Cardiac fibroblast (primary cell): ENCODE data around the gene COL5A2.

Source experiments
- DNase-seq, 2 donors: peaks; one replicate each; pipeline versions ENCODE4 v3.0.0 to v3.0.0-alpha.2; 2010; ENCODE audit warnings: low read depth in 2 of 2
- H3K4me3 ChIP-seq, 2 donors: replicated peaks in 1 of 2; 1 replicate in 1 of 2; 2 replicates in 1 of 2; pipeline ENCODE4 v1.5.1; 2011; ENCODE audit warnings: low read depth in 2 of 2, low read length in 2 of 2, mild to moderate bottlenecking in 2 of 2, moderate library complexity in 1 of 2
- TF ChIP-seq, protein P1 (sequence below): IDR thresholded peaks from one replicate; pipeline ENCODE4 v1.5.1; 2011; ENCODE audit warnings: low read depth, mild to moderate bottlenecking, low read length, inconsistent platforms

Gene COL5A2

DNA sequence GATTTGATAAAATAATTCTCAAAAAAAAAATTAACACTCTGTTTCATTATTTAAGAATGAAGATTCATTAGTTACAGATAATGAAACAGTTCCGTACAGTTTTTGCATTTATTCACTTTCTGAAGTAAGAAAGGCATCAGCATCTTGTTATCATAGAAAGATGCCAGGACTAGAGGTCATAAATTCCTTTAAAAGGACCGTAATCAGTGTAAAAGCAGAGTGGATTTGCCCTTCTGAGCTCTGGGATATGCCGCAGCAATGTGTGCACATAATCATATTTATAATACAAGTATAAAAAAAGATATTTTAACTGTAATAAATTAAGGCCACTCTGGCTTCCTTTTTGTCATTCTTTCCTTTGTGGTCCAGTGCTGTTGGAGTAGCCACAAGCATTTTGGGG lies 37.5 kb upstream of the COL5A2 start:
- no peak for DNase-seq
- TF ChIP-seq, protein P1, sequence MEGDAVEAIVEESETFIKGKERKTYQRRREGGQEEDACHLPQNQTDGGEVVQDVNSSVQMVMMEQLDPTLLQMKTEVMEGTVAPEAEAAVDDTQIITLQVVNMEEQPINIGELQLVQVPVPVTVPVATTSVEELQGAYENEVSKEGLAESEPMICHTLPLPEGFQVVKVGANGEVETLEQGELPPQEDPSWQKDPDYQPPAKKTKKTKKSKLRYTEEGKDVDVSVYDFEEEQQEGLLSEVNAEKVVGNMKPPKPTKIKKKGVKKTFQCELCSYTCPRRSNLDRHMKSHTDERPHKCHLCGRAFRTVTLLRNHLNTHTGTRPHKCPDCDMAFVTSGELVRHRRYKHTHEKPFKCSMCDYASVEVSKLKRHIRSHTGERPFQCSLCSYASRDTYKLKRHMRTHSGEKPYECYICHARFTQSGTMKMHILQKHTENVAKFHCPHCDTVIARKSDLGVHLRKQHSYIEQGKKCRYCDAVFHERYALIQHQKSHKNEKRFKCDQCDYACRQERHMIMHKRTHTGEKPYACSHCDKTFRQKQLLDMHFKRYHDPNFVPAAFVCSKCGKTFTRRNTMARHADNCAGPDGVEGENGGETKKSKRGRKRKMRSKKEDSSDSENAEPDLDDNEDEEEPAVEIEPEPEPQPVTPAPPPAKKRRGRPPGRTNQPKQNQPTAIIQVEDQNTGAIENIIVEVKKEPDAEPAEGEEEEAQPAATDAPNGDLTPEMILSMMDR, result no peak
- H3K4me3 ChIP-seq, result no peak overlapping the region

DNA sequence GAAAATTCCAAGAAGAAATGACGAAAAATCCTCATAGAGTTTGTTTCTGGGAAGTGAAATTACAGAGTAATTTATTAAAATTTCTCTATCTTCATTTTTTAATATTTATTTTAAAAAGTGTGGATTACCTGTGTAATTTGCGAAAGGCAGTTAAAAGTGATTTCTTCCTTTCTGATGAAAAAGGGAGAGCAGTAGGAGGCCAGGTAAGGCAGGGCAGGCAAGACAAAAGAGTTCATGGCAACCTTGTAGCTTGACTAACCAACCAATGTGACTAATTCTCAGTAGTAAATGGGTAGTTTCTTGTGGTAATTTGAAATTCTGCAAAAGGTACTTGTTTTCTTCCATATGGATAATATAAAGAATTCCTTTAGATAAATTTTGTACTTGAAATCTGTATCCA lies 34.9 kb upstream of the COL5A2 start:
- H3K4me3 ChIP-seq, result no peak overlapping the region
- TF ChIP-seq, protein P1, result no peak
- no peak for DNase-seq

DNA sequence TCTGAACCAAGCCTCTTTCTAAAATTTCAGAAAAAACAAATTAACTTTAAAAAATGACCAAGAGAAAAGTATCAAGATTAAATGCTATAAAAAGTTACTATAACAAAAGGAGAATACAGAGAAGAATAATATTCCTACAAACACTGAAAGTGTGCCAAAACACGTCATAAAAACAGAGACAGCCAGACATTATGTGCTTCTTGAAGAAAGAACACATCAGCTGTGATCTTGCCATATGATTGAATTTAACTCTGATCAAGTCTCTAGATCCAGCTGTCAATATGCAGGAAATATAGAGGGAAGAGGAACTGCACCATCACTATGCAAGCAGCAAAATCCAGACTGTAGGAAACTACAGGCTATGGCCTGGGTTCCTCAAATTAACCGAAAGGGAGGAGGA lies 33.7 kb upstream of the COL5A2 start:
- no peak overlapping the region for H3K4me3 ChIP-seq
- DNase-seq, result peak; percentile 21 to 46
- TF ChIP-seq, protein P1, result no peak

DNA sequence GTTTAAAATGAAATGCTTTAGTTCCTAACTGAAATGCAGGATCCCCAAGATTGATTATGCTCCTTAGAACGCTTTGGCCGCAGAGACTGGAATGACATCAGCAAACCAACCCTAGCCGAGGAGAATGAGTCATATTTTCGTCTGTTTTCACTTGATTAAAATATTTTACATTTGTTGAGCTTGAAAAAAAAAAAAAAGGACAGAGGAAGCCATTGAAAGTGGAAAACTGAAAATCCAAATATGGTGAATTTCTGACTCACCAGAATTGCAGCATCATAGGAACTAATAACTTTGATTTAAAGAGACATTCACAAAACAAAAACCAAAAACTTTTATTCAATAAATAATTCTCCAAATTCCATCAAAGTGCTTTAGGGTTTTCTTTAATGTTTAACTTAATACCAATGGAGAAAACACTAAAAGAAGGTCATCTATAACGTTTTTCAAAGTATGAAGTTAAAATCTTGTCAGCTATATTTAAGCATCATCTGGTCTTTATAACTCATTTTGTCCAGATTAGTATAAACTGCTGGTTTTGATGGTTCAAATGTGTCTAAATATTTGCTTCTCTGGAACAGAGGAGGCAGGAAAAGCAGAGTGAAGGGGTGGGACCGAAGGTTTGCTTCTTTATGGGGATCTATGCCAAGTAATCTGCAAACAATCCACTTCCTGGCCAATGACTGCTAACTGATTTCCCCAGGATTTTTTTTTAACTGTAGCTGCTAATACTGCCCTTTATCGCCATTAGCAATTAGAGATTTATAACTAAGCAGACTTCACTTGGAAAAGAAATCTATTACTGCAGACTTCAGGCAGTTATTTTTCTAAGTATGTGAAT lies 30.9 kb upstream of the COL5A2 start:
- DNase-seq, result peak; percentile 95 to 97
- peak overlapping the region in 1 of 2 donors; percentile 33 for H3K4me3 ChIP-seq
- TF ChIP-seq, protein P1, result no peak

DNA sequence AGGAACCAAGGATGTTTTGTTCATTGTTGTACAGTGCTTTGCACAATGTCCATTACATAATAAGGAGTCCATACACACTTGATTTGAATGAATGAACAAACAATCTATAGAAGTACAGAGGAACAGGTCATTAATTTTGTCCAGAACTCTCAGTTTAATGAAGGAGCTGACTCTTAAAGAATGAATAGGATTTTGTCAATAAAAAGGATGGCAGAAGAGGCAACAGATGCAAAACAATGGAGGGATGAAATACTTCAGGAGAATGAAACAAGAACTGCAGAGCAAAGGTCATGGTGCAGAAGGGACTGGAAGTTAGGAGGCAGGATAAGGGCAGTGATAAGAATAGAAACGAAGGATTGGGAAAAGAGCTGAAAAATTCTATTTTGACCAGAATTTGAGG lies 28.7 kb upstream of the COL5A2 start:
- TF ChIP-seq, protein P1, result no peak
- no peak overlapping the region for H3K4me3 ChIP-seq
- no peak for DNase-seq

DNA sequence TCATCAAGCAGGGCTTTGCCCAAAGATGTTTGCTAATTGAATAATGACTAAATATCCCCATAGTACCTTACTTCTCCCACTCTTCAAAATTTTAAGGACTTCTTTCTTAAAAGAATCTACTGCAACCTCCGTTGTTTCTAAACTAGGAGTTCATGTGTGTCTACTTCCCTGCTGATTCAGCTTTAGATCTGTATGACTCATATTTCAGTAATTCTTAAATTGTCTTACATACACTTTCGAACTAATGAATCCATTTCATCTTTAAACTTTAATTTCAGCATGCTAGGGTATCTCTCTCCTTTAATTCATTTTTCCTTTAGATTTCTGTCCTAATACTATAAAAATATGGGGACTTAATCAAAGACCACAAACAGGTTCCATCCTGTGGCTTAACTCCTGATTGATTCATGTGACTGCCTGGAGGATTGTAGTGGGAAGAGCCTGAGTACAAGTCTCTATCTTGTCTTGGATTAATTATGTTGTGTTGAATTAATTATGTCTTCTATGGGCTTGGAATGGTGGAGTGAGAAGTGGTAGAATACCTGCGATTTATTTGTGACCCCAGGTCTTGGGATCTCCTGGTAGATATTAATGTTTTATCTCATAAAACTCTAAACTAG lies 24.9 kb upstream of the COL5A2 start:
- TF ChIP-seq, protein P1, result no peak
- H3K4me3 ChIP-seq, result no peak overlapping the region
- peak; percentile 43 to 69 for DNase-seq
